ENCODE data around the gene INHBC.

INHBC gene

DNA sequence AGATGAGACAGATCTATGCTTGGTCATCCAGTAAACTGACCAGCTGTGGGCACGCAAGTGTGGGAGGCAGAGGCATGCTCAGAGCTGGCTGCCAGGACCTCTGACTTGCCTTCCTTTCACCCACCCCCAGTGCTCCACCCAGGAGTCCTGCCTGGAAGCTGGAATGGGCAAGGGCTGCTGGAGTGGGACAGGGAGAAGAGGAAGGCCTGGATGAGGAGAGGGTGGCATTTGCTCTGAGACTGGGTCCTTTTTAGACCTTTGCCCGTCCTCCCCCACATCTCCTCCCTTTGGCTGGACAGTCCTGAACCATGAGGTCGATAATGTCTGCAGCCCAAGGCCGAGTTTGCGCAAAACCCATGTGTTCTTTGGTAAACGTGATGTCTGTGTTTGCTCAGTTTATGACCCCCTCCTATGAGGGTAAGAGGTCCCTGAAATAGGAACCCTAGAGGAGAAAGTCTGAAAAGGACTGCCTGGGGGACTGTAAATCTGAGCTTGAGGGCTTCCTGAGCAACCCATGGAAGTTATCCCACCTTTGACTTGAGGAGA, 16.7 kb downstream of the INHBC start:
- no peak for DNase-seq (ENCODE audit: low spot score in 2 of 2)
- no peak for ATAC-seq (replicated peaks; ENCODE audit: extremely low read depth, poor library complexity, severe bottlenecking)
- Mint-ChIP-seq H3K36me3 (ENCODE audit: insufficient read depth) (no peaks in the 10 kb centered on the region), H3K4me1 (peaks cover 6% of the 10 kb centered on the region), H3K9me3 (no peaks in the 10 kb centered on the region), H3K27ac (ENCODE audit: low read depth) (no peak overlapping the region), H3K27me3 (peaks cover 16% of the 10 kb centered on the region), H3K4me3 (no peak overlapping the region)

GRCh38 chr12:57452181-57452936, 17.8 kb downstream of the INHBC start:
- Mint-ChIP-seq H3K27ac (ENCODE audit: low read depth) (peak overlapping the region; percentile 7), H3K4me3 (no peak overlapping the region), H3K4me1 (peaks cover 6% of the 10 kb centered on the region), H3K27me3 (peaks cover 16% of the 10 kb centered on the region), H3K36me3 (ENCODE audit: insufficient read depth) (no peaks in the 10 kb centered on the region), H3K9me3 (no peaks in the 10 kb centered on the region)
- DNase-seq (ENCODE audit: low spot score in 2 of 2) (no peak), ATAC-seq (replicated peaks; ENCODE audit: extremely low read depth, poor library complexity, severe bottlenecking) (no peak)

- Mint-ChIP-seq H3K27ac (ENCODE audit: low read depth) (no peak overlapping the region), H3K4me3 (no peak overlapping the region), H3K9me3 (no peaks in the 10 kb centered on the region), H3K27me3 (peaks cover 16% of the 10 kb centered on the region), H3K36me3 (ENCODE audit: insufficient read depth) (no peaks in the 10 kb centered on the region), H3K4me1 (peaks cover 6% of the 10 kb centered on the region)
- peak; percentile 36 for ATAC-seq (replicated peaks; ENCODE audit: extremely low read depth, poor library complexity, severe bottlenecking)
- no peak for DNase-seq (ENCODE audit: low spot score in 2 of 2)
These were observed 18.4 kb downstream of the INHBC start for GRCh38 chr12:57452937-57453509.

DNA sequence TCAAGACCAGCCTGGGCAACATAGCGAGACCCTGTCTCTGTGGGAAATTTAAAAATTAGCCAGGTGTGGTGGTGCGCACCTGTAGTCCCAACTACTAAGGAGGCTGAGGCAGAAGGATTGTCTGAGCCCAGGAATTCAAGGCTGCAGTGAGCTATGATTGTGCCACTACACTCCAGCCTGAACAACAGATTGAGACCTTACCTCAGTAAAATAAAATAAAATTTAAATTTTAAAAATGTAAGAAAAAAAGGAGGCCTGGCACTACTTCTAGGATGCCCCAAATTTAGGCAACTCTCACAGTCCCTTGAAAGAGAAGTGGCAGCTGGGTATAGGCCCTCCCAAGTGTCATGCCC, 19.6 kb downstream of the INHBC start:
- no peak for DNase-seq (ENCODE audit: low spot score in 2 of 2)
- H3K27me3 Mint-ChIP-seq = peaks cover 16% of the 10 kb centered on the region
- H3K4me3 Mint-ChIP-seq = no peak overlapping the region
- H3K27ac Mint-ChIP-seq (ENCODE audit: low read depth) = no peak overlapping the region
- ATAC-seq (replicated peaks; ENCODE audit: extremely low read depth, poor library complexity, severe bottlenecking) = no peak
- H3K36me3 Mint-ChIP-seq (ENCODE audit: insufficient read depth) = peaks cover 5% of the 10 kb centered on the region
- H3K4me1 Mint-ChIP-seq = peaks cover 13% of the 10 kb centered on the region
- no peaks in the 10 kb centered on the region for H3K9me3 Mint-ChIP-seq

DNA sequence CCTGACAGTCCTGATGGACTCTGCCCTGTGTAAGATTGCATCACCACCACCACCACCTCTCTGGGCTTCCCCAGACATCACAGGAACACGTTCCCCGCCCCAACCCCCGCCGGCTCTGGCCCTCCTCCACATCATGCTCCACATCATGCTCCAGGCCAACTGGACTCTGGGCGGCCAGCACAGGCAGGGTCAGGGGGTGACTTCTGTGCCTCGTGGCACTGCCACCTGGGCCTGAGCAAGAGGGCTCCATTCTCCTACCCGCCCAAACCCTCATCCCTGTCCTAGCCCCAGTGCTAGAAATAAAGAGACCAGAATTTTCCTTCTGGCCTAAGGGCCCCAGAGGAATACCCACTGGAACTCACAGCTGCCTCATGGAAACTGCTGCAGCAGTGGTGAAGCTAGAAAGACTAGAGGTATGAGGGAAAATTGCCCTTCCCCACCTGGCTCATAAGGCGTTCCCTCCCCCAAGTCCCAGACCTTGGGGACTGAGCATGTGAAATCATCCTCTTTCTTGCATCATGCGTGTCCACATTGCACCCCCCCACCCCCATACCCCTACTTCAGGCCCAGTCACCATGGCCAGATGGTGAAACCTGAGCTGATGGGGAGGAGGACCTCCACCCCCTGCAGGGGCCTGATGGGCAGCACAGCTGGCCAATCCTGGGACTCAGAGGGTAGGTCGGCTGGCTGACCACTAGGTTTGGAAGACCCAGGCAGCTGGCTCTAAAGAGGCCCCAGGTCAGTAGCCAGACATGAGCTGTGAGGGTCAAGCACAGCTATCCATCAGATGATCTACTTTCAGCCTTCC, 20.2 kb downstream of the INHBC start, which contains the start of gene INHBE:
Gene INHBE (plus strand): TSS at position 742 of the 808 bp plus-strand sequence. CDS start 230 bp downstream, outside the sequence.
- H3K27ac Mint-ChIP-seq (ENCODE audit: low read depth) = peak within 1 kb of the TSS; percentile 15
- DNase-seq (ENCODE audit: low spot score in 2 of 2) = no peak
- peak within 1 kb of the TSS; percentile 21 for H3K4me3 Mint-ChIP-seq
- peaks cover 16% of the 10 kb centered on the region for H3K27me3 Mint-ChIP-seq
- H3K4me1 Mint-ChIP-seq = peaks cover 18% of the 10 kb centered on the region
- no peaks in the 10 kb centered on the region for H3K9me3 Mint-ChIP-seq
- peaks cover 5% of the 10 kb centered on the region for H3K36me3 Mint-ChIP-seq (ENCODE audit: insufficient read depth)
- no peak for ATAC-seq (replicated peaks; ENCODE audit: extremely low read depth, poor library complexity, severe bottlenecking)

DNA sequence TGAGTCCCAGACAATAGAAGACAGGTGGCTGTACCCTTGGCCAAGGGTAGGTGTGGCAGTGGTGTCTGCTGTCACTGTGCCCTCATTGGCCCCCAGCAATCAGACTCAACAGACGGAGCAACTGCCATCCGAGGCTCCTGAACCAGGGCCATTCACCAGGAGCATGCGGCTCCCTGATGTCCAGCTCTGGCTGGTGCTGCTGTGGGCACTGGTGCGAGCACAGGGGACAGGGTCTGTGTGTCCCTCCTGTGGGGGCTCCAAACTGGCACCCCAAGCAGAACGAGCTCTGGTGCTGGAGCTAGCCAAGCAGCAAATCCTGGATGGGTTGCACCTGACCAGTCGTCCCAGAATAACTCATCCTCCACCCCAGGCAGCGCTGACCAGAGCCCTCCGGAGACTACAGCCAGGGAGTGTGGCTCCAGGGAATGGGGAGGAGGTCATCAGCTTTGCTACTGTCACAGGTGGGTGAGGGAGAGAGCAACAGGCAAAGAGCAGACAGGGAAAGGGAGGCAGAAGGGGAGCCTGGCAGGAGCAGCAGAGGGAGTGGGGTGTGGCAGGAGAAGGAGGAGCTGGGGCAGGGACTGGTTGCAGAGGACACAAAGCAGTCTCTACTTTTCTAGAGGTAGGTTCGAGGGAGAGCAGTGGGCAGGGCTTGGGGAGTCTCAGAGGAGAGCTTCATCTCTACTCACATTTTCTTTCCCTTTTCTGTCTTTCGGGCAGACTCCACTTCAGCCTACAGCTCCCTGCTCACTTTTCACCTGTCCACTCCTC, 21.0 kb downstream of the INHBC start:
- DNase-seq (ENCODE audit: low spot score in 2 of 2) (no peak), ATAC-seq (replicated peaks; ENCODE audit: extremely low read depth, poor library complexity, severe bottlenecking) (no peak)
- Mint-ChIP-seq H3K4me1 (peaks cover 26% of the 10 kb centered on the region), H3K36me3 (ENCODE audit: insufficient read depth) (peaks cover 5% of the 10 kb centered on the region), H3K27ac (ENCODE audit: low read depth) (peak overlapping the region; percentile 15), H3K27me3 (peaks cover 24% of the 10 kb centered on the region), H3K9me3 (no peaks in the 10 kb centered on the region), H3K4me3 (peak overlapping the region; percentile 21)

DNA sequence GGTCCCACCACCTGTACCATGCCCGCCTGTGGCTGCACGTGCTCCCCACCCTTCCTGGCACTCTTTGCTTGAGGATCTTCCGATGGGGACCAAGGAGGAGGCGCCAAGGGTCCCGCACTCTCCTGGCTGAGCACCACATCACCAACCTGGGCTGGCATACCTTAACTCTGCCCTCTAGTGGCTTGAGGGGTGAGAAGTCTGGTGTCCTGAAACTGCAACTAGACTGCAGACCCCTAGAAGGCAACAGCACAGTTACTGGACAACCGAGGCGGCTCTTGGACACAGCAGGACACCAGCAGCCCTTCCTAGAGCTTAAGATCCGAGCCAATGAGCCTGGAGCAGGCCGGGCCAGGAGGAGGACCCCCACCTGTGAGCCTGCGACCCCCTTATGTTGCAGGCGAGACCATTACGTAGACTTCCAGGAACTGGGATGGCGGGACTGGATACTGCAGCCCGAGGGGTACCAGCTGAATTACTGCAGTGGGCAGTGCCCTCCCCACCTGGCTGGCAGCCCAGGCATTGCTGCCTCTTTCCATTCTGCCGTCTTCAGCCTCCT, 21.6 kb downstream of the INHBC start:
- DNase-seq (ENCODE audit: low spot score in 2 of 2) (no peak), ATAC-seq (replicated peaks; ENCODE audit: extremely low read depth, poor library complexity, severe bottlenecking) (no peak)
- Mint-ChIP-seq H3K9me3 (no peaks in the 10 kb centered on the region), H3K36me3 (ENCODE audit: insufficient read depth) (peaks cover 5% of the 10 kb centered on the region), H3K4me3 (peak overlapping the region; percentile 21), H3K4me1 (peaks cover 33% of the 10 kb centered on the region), H3K27ac (ENCODE audit: low read depth) (peak overlapping the region; percentile 15), H3K27me3 (peaks cover 30% of the 10 kb centered on the region)

DNA sequence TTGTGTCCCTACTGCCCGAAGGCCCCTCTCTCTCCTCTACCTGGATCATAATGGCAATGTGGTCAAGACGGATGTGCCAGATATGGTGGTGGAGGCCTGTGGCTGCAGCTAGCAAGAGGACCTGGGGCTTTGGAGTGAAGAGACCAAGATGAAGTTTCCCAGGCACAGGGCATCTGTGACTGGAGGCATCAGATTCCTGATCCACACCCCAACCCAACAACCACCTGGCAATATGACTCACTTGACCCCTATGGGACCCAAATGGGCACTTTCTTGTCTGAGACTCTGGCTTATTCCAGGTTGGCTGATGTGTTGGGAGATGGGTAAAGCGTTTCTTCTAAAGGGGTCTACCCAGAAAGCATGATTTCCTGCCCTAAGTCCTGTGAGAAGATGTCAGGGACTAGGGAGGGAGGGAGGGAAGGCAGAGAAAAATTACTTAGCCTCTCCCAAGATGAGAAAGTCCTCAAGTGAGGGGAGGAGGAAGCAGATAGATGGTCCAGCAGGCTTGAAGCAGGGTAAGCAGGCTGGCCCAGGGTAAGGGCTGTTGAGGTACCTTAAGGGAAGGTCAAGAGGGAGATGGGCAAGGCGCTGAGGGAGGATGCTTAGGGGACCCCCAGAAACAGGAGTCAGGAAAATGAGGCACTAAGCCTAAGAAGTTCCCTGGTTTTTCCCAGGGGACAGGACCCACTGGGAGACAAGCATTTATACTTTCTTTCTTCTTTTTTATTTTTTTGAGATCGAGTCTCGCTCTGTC, 22.3 kb downstream of the INHBC start:
- Mint-ChIP-seq H3K27me3 (peaks cover 35% of the 10 kb centered on the region), H3K4me3 (no peak overlapping the region), H3K36me3 (ENCODE audit: insufficient read depth) (peaks cover 5% of the 10 kb centered on the region), H3K27ac (ENCODE audit: low read depth) (no peak overlapping the region), H3K4me1 (peaks cover 40% of the 10 kb centered on the region), H3K9me3 (no peaks in the 10 kb centered on the region)
- DNase-seq (ENCODE audit: low spot score in 2 of 2) = no peak
- ATAC-seq (replicated peaks; ENCODE audit: extremely low read depth, poor library complexity, severe bottlenecking) = no peak

DNA sequence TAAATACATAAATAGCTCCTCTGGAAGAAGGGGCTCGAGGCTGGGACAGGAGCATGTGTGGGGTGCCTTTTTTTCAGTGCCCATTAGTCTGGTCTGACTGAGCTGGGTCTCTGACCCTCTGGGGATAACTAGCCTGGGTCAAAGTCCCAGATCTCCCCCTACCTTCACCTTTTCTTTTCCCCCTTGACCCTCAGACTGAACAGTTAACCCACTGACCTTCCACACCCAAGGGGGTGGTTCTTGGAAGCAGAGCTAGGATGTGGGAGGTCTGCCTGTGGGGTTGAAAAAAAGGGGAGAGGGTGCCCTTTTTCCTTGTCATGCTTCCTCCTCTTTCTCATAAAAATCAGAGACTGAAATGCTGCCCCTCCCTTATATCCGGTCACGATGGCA, 24.1 kb downstream of the INHBC start:
- peak overlapping the region; percentile 84 for H3K4me3 Mint-ChIP-seq
- no peak for ATAC-seq (replicated peaks; ENCODE audit: extremely low read depth, poor library complexity, severe bottlenecking)

DNA sequence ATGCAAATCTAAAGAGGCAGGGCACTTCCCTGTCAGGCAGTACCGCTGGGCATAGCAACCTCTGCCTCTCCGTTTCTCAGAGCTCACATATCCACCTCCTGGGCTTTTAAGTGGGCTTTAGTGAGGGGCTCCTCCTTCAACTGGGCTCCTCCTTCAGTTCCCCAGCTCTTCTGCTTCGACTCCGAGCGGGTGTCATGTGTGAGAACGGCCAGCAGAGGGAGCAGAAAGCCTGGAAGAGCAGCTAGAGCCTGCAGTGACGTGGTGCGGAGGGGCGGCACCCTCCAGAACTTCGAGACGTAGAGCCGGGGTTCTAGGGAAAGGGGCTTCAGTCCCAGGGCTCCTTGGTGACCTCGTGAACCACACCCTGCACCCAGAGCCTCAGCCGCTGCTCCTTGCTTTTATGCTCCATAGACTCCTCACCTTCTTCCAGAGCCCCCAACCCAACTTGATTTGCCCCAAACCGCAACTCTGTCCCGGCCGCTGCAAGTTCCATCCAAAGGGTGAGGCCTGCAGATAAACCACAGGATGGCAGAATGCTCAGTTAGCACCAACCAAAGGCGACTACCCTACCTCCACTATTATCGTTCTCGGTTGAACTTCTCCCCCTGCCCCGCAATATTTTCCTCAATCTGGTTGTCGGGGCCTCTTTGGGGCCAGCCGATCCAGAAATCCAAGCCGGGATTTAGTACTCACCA, 24.6 kb downstream of the INHBC start:
- Mint-ChIP-seq H3K27ac (ENCODE audit: low read depth) (peak overlapping the region; percentile 91), H3K27me3 (peaks cover 21% of the 10 kb centered on the region), H3K4me1 (peaks cover 61% of the 10 kb centered on the region), H3K4me3 (peak overlapping the region; percentile 84), H3K36me3 (ENCODE audit: insufficient read depth) (peaks cover 5% of the 10 kb centered on the region), H3K9me3 (no peaks in the 10 kb centered on the region)
- ATAC-seq (replicated peaks; ENCODE audit: extremely low read depth, poor library complexity, severe bottlenecking) (peak; percentile 75), DNase-seq (ENCODE audit: low spot score in 2 of 2) (peak; percentile 90 to 93)

More for the DNA sequence above, 24.1 kb downstream of the INHBC start:
- peaks cover 21% of the 10 kb centered on the region for H3K27me3 Mint-ChIP-seq
- H3K4me1 Mint-ChIP-seq = peaks cover 56% of the 10 kb centered on the region
- peak overlapping the region; percentile 91 for H3K27ac Mint-ChIP-seq (ENCODE audit: low read depth)
- no peaks in the 10 kb centered on the region for H3K9me3 Mint-ChIP-seq
- DNase-seq (ENCODE audit: low spot score in 2 of 2) = no peak
- peaks cover 5% of the 10 kb centered on the region for H3K36me3 Mint-ChIP-seq (ENCODE audit: insufficient read depth)
